Type B pancreatic cell (in vitro differentiated cells): ENCODE results near the gene PEX14. TPM values are rescaled to one million over a fixed set of nuclear protein-coding genes. Genes with fewer than 3 reads are reported as not detected.
A peak's percentile ranks its signal among the peaks of the same experiment; 100 is the strongest.

ENCODE experiments used
- DNase-seq: peaks from one replicate; pipeline ENCODE4 v3.0.0; 2021; ENCODE audit warnings: mixed read lengths; ENCODE audit not compliant: unreplicated experiment; ENCODE audit errors: extremely low spot score
- H3K27ac Mint-ChIP-seq: 2 replicates; pipeline ENCODE4 v1.8.0; 2021; ENCODE audit warnings: mild to moderate bottlenecking, mixed read lengths
- H3K27me3 Mint-ChIP-seq: 2 replicates; pipeline ENCODE4 v1.8.0; 2021; ENCODE audit warnings: mixed read lengths
- H3K36me3 Mint-ChIP-seq: 2 replicates; pipeline ENCODE4 v1.8.0; 2021; ENCODE audit warnings: mixed read lengths
- H3K4me1 Mint-ChIP-seq: one replicate; pipeline ENCODE4 v1.8.0; 2021; ENCODE audit warnings: mixed read lengths; ENCODE audit not compliant: unreplicated experiment
- H3K4me3 Mint-ChIP-seq: 2 replicates; pipeline ENCODE4 v1.8.0; 2021; ENCODE audit warnings: mild to moderate bottlenecking, mixed read lengths
- H3K9me3 Mint-ChIP-seq: 2 replicates; pipeline ENCODE4 v1.8.0; 2021; ENCODE audit warnings: mixed read lengths
- total RNA-seq: library from RNA; stranded (reverse); gene quantifications from 2 replicates; pipeline ENCODE4 v1.2.1, GENCODE V29; 2021; ENCODE audit warnings: low replicate concordance
- TF ChIP-seq, protein P1 (sequence below): fragments of 200-600 bp; sonication (generic); conservative IDR thresholded peaks from 2 replicates; pipeline ENCODE4 v1.5.0; 2021; ENCODE audit warnings: antibody characterized with exemption, mild to moderate bottlenecking

PEX14 gene
- total RNA-seq, 1 donor from 2014 or later: 22.5 TPM

DNA sequence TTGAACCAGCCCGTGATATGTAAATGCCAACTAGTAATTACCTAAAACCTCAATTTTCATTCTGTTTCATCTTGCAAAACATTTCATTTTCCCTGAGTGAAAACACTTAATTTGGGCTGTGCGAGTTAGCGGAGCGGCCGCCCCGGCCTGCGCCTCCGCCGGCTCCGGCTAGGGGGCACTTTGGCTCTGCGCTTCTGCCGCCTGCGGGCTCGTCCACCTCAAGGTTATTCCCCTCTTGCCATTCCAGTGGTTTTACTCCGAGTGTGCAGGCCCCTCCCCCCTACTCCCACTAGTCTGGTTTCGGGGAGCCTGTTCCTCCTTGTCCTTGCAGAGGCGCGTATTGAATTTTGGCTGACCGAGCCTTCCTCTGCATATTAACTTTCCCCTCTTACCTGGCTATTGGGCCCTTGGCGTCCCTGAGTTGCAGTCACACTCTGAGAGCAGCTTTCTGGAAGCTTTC is 55.6 kb downstream of the PEX14 start:
- H3K4me1 Mint-ChIP-seq: peaks cover 47% of the 10 kb centered on the region
- peak; percentile 78 for DNase-seq
- peaks cover 28% of the 10 kb centered on the region for H3K27me3 Mint-ChIP-seq
- H3K4me3 Mint-ChIP-seq: peak overlapping the region; percentile 67
- H3K9me3 Mint-ChIP-seq: no peaks in the 10 kb centered on the region
- H3K36me3 Mint-ChIP-seq: no peaks in the 10 kb centered on the region
- TF ChIP-seq, protein P1, sequence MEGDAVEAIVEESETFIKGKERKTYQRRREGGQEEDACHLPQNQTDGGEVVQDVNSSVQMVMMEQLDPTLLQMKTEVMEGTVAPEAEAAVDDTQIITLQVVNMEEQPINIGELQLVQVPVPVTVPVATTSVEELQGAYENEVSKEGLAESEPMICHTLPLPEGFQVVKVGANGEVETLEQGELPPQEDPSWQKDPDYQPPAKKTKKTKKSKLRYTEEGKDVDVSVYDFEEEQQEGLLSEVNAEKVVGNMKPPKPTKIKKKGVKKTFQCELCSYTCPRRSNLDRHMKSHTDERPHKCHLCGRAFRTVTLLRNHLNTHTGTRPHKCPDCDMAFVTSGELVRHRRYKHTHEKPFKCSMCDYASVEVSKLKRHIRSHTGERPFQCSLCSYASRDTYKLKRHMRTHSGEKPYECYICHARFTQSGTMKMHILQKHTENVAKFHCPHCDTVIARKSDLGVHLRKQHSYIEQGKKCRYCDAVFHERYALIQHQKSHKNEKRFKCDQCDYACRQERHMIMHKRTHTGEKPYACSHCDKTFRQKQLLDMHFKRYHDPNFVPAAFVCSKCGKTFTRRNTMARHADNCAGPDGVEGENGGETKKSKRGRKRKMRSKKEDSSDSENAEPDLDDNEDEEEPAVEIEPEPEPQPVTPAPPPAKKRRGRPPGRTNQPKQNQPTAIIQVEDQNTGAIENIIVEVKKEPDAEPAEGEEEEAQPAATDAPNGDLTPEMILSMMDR: peak; percentile 89
- peak overlapping the region; percentile 67 for H3K27ac Mint-ChIP-seq

DNA sequence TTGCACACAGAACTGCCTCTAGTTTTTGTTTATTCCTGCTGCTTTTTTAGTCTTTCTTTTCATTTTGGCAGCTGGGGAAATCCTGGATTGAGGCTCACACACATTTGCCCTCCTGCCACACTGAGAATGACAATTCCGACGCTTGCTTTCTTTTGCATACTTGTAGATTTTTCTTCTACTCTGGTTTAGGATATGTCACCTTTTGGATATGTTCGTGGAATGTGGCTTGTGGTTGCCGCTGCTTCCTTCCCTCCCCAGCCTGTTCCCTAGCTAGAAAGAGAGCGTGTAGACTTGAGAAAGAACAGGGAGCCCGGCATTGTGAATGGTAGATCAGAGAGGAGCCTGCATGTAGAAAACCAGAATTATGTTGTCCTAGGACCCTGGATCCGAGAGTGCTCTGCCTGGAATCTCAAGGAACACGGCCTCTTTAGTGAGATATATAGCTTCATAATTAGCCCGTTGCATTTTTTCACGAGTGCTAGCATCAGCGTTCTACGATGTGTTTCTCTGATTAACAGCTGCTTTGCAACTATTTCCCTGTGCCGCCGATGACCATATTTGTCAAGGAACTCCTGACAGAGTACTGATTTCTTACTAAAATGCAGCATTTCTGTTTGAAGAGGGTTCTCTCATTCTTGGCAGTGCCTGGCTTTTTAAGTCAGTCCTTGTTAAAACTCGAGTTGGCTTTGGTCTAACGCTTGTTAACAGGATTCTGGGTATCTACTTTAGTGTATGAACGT is 56.2 kb downstream of the PEX14 start:
- Mint-ChIP-seq H3K27me3 (peaks cover 28% of the 10 kb centered on the region), H3K4me1 (peaks cover 52% of the 10 kb centered on the region), H3K4me3 (peak overlapping the region; percentile 67), H3K27ac (peak overlapping the region; percentile 67), H3K9me3 (no peaks in the 10 kb centered on the region), H3K36me3 (peaks cover 5% of the 10 kb centered on the region)
- no peak for DNase-seq
- TF ChIP-seq, protein P1: no peak

DNA sequence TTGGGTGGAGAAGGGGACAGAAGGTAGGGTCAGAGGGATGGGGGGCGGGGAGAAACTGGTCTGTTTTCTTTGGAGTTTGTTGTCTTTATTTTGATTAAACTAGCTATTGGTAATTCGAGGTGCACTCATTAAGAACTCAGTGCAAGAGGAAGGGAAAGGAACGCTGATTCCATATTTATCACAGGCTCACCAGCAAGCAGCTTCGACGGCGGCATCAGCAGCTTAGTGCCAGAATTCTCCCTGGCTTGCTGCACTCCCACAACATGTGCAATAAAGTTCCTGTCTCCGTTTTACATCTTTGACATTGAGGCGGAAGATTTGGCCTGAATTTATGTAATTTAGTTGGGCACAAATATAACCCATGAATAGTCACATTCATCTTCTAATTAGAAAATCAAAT is 57.6 kb downstream of the PEX14 start:
- TF ChIP-seq, protein P1: no peak
- Mint-ChIP-seq H3K9me3 (no peaks in the 10 kb centered on the region), H3K27ac (no peak overlapping the region), H3K4me1 (peaks cover 63% of the 10 kb centered on the region), H3K36me3 (peaks cover 5% of the 10 kb centered on the region), H3K27me3 (peaks cover 28% of the 10 kb centered on the region), H3K4me3 (no peak overlapping the region)
- DNase-seq: no peak

DNA sequence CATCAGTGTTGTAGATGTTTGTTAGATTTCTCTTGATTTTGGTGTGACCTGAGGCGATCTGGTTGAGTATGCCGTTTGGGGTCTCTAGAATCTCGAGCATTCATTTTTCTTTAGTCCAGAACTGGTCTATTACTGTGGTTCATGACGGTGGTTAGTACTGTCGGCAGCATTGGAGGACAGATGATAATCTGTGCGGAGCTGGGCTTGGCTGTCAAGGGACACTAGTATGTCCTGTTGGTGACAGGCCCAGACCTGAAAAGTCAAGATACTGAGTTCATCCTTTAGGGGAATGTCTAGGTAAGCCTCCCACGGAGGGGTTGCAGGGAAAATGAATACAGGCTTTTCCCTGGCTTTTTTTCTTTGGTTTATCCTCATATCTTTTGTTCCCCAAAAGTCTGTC is 59.8 kb downstream of the PEX14 start:
- peaks cover 5% of the 10 kb centered on the region for H3K36me3 Mint-ChIP-seq
- H3K27ac Mint-ChIP-seq: no peak overlapping the region
- no peak for DNase-seq
- TF ChIP-seq, protein P1: no peak
- peaks cover 63% of the 10 kb centered on the region for H3K4me1 Mint-ChIP-seq
- peaks cover 18% of the 10 kb centered on the region for H3K27me3 Mint-ChIP-seq
- no peaks in the 10 kb centered on the region for H3K9me3 Mint-ChIP-seq
- no peak overlapping the region for H3K4me3 Mint-ChIP-seq

DNA sequence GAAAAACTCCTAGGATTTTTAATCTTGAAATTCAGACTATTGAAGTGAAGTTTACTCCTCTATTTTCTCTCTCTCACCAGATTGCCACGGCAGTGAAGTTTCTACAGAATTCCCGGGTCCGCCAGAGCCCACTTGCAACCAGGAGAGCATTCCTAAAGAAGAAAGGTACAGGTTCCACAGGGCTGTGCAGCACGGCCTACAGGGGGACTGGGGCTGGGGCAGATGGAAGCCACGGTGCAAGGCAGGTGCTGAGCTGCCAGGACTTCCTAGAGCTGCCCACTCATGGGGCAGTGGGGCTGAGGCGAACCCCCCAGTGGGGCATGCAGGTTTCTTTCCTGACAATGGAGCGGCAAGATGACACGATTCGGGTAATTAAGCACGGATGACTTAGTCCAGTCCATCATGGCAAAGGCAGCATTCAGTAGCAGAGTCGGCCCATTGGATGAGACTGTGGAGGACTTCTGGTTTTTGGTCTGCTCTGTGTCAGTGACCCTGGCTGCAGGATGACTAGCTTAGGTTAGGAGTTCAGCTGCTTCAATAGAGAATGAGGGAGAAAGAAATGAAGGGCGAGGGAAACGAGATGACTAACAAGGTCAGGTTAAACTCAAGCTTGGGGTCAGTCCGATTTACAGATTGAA is 61.5 kb downstream of the PEX14 start:
- Mint-ChIP-seq H3K9me3 (no peaks in the 10 kb centered on the region), H3K36me3 (peaks cover 5% of the 10 kb centered on the region), H3K27me3 (peaks cover 13% of the 10 kb centered on the region), H3K4me3 (no peak overlapping the region), H3K4me1 (peaks cover 69% of the 10 kb centered on the region), H3K27ac (no peak overlapping the region)
- no peak for DNase-seq
- TF ChIP-seq, protein P1: peak; percentile 33
